ENCODE results near the gene LDLRAD4. TPM values are rescaled to one million over a fixed set of nuclear protein-coding genes. Genes with fewer than 3 reads are reported as not detected.

LDLRAD4 gene
- total RNA-seq, 4 donors from 2014 or later = 2.7 to 22.5 (median 10.8) TPM

DNA sequence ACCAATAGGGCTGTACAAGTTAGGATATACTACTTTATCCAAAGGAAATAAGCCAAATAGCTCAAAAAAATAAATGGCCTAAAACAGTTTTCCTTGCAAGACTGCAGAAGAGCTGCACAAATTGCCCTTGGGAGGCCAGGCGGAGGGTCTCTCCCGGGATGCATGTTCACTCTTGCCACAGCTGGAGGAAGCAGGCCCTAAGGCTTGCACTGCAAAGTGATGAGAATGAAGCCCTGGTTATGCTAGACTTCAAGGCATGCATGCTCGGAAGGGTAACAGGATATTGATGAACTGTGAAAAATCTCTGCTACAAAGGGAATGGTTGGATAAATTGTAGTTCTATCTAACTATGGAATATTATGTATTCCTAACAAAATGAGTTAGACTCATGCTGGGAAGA lies 27.5 kb upstream of the LDLRAD4 start:
- TF ChIP-seq POLR2A (IDR thresholded peaks at IDR 0.05) = no peak
- TF ChIP-seq, protein P1, sequence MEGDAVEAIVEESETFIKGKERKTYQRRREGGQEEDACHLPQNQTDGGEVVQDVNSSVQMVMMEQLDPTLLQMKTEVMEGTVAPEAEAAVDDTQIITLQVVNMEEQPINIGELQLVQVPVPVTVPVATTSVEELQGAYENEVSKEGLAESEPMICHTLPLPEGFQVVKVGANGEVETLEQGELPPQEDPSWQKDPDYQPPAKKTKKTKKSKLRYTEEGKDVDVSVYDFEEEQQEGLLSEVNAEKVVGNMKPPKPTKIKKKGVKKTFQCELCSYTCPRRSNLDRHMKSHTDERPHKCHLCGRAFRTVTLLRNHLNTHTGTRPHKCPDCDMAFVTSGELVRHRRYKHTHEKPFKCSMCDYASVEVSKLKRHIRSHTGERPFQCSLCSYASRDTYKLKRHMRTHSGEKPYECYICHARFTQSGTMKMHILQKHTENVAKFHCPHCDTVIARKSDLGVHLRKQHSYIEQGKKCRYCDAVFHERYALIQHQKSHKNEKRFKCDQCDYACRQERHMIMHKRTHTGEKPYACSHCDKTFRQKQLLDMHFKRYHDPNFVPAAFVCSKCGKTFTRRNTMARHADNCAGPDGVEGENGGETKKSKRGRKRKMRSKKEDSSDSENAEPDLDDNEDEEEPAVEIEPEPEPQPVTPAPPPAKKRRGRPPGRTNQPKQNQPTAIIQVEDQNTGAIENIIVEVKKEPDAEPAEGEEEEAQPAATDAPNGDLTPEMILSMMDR (IDR thresholded peaks at IDR 0.05) = no peak
- intact Hi-C loops (cut with DNase I; ENCODE audit: low total_unique reads) = no loop called here
- H3K4me3 ChIP-seq (ENCODE audit: low read depth, poor library complexity, severe bottlenecking) = no peak overlapping the region
- 54 to 64% methylated on average over 3 of the region's 3 CpGs for WGBS, 2 donors
- DNase-seq (ENCODE audit: low spot score in 2 of 2) = no peak

- TF ChIP-seq, protein P1 (IDR thresholded peaks at IDR 0.05) = no peak
- TF ChIP-seq POLR2A (IDR thresholded peaks at IDR 0.05) = no peak
- intact Hi-C loops (cut with DNase I; ENCODE audit: low total_unique reads) = no loop called here
- no peak for DNase-seq (ENCODE audit: low spot score in 2 of 2)
- 44 to 47% methylated on average over 7 of the region's 7 CpGs for WGBS, 2 donors
- no peak overlapping the region for H3K4me3 ChIP-seq (ENCODE audit: low read depth, poor library complexity, severe bottlenecking)
These were observed 26.8 kb upstream of the LDLRAD4 start for GRCh38 chr18:13191779-13192178.

DNA sequence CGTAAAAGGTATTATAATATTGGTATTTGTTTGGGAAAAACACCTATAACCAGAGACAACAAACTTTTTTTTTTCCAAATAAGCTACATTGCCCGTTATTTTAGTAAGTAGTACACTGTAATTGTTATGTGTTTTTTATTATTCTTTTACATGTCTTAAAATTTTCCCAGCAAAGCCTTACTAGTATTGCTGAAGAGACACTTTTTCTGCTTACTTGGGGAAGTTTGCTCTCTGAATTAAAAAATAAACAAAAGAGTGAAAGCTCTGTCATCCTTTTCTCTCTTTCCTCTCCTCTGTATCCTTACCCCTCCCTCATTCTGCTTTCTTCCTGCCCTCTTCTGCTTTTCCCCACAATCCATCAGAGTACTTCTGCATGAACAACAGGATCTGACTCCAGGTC lies 25.6 kb upstream of the LDLRAD4 start:
- no peak for TF ChIP-seq POLR2A (IDR thresholded peaks at IDR 0.05)
- TF ChIP-seq, protein P1 (IDR thresholded peaks at IDR 0.05) = no peak
- no peak overlapping the region for H3K4me3 ChIP-seq (ENCODE audit: low read depth, poor library complexity, severe bottlenecking)
- no peak for DNase-seq (ENCODE audit: low spot score in 2 of 2)
- WGBS, 2 donors = 78 to 84% methylated on average over 2 of the region's 2 CpGs
- intact Hi-C loops (cut with DNase I; ENCODE audit: low total_unique reads) = no loop called here

GRCh38 chr18:13194239-13194638 lies 24.3 kb upstream of the LDLRAD4 start:
- no peak for DNase-seq (ENCODE audit: low spot score in 2 of 2)
- intact Hi-C loops (cut with DNase I; ENCODE audit: low total_unique reads) = no loop called here
- 48 to 75% methylated on average over 2 of the region's 2 CpGs for WGBS, 2 donors
- H3K4me3 ChIP-seq (ENCODE audit: low read depth, poor library complexity, severe bottlenecking) = no peak overlapping the region
- TF ChIP-seq, protein P1 (IDR thresholded peaks at IDR 0.05) = no peak
- no peak for TF ChIP-seq POLR2A (IDR thresholded peaks at IDR 0.05)

DNA sequence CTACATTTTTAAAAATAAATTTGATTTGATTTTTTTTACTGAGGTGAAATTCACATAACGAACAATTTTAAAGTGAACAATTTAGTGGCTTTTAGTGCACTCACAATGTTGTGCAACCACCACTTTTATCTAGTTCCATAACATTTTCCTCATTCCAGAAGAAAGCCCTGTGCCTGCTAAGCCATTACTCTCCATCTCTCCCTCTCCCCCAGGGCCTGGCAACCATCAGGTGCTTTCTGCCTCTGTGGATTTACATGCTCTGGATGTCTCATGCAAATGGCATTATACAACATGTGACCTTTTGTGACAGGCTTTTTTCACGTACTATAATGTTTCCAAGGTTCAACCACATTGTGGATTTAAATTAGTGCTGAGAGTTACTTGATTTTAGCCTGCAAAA lies 19.9 kb upstream of the LDLRAD4 start:
- no peak for DNase-seq (ENCODE audit: low spot score in 2 of 2)
- no peak overlapping the region for H3K4me3 ChIP-seq (ENCODE audit: low read depth, poor library complexity, severe bottlenecking)
- intact Hi-C loops (cut with DNase I; ENCODE audit: low total_unique reads) = loop anchor here (5.0 kb wide), 1 partner anchor 916 kb away; no protein-coding TSS in a partner anchor
- WGBS, 2 donors = 82 to 91% methylated on average over 2 of the region's 2 CpGs
- no peak for TF ChIP-seq POLR2A (IDR thresholded peaks at IDR 0.05)
- TF ChIP-seq, protein P1 (IDR thresholded peaks at IDR 0.05) = no peak

- WGBS, 2 donors = 77 to 86% methylated on average over 3 of the region's 3 CpGs
- DNase-seq (ENCODE audit: low spot score in 2 of 2) = no peak
- intact Hi-C loops (cut with DNase I; ENCODE audit: low total_unique reads) = loop anchor here (5.0 kb wide), 1 partner anchor 917 kb away; no protein-coding TSS in a partner anchor
- no peak overlapping the region for H3K4me3 ChIP-seq (ENCODE audit: low read depth, poor library complexity, severe bottlenecking)
- TF ChIP-seq, protein P1 (IDR thresholded peaks at IDR 0.05) = no peak
- no peak for TF ChIP-seq POLR2A (IDR thresholded peaks at IDR 0.05)
These were observed 19.4 kb upstream of the LDLRAD4 start for GRCh38 chr18:13199169-13199568.

Measured in lower leg skin (tissue), 4 donors.